Neural progenitor cell (in vitro differentiated cells): ENCODE results near the gene HHATL.

ENCODE experiments used
- EZH2 ChIP-seq: fragments of 200-600 bp; sonication (generic); IDR thresholded peaks from 2 replicates; pipeline ENCODE4 v1.6.1; 2017; ENCODE audit warnings: antibody characterized with exemption, mild to moderate bottlenecking, moderate library complexity
- TF ChIP-seq, protein P1 (sequence below): fragments of 200-600 bp; sonication (generic); IDR thresholded peaks from 2 replicates; pipeline ENCODE4 v1.5.1; 2017; ENCODE audit warnings: antibody characterized with exemption, mild to moderate bottlenecking

DNA sequence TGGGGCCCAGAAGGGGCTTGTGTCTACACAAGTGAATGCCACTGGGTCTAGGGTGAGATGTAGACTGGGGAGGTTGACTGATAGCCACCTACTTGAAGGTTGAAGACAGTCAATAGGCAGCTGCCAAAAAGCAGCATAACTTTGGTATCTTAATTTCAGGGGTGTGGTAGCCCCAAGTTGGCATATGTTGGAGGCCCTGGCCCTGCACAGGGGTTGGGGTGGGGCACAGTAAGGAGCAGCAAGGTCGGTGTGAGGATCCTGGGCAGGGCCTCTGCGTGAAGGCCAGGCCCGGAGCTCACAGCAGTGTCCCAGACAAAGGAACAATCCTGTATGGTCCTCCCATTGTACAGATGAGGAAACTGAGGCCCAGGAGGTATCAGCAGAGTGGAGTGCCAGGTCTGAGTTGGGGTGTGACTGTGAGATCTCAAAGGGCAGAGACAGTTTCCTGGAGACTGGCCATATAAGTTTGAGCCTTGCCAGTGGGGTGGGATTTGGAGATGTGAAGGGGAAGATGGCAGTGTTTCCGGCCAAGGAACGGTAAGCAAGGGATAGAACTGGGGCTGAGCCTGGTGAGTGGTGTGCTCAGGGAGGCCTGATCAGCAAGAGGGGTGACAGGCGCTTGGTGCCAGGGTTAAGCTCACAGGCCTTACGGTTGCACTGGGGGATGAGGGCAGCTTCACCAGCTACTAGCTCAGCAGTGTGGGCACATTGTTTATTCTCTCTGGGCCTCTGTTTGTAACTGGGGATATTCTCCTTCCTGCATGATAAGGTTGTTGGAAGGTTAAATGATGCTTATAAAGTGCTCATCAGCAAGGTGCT lies 15.6 kb downstream of the HHATL start:
- TF ChIP-seq, protein P1, sequence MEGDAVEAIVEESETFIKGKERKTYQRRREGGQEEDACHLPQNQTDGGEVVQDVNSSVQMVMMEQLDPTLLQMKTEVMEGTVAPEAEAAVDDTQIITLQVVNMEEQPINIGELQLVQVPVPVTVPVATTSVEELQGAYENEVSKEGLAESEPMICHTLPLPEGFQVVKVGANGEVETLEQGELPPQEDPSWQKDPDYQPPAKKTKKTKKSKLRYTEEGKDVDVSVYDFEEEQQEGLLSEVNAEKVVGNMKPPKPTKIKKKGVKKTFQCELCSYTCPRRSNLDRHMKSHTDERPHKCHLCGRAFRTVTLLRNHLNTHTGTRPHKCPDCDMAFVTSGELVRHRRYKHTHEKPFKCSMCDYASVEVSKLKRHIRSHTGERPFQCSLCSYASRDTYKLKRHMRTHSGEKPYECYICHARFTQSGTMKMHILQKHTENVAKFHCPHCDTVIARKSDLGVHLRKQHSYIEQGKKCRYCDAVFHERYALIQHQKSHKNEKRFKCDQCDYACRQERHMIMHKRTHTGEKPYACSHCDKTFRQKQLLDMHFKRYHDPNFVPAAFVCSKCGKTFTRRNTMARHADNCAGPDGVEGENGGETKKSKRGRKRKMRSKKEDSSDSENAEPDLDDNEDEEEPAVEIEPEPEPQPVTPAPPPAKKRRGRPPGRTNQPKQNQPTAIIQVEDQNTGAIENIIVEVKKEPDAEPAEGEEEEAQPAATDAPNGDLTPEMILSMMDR: no peak
- TF ChIP-seq EZH2: no peak
